Endodermal cell (in vitro differentiated cells): Measurements from ENCODE around the gene INPP5E. TPM values are rescaled to one million over a fixed set of nuclear protein-coding genes. Genes with fewer than 3 reads are reported as not detected.
"Not testable (repeated sequence)": the region's sequence is repeated elsewhere in the genome, so short reads cannot be mapped to it uniquely, and the experiment has no call there.

Experiments used
- DNase-seq: peaks from one replicate; pipeline ENCODE4 v3.0.0-alpha.2; 2017
- H3K27ac ChIP-seq: 2 replicates; pipeline ENCODE4 v1.5.1; 2013; ENCODE audit warnings: mild to moderate bottlenecking, low read depth, low read length, moderate library complexity
- H3K27me3 ChIP-seq: 2 replicates; pipeline ENCODE4 v1.6.1; 2013; ENCODE audit warnings: mild to moderate bottlenecking, low read length, moderate library complexity; ENCODE audit not compliant: insufficient read depth, control insufficient read depth, poor library complexity, severe bottlenecking
- H3K36me3 ChIP-seq: 2 replicates; pipeline ENCODE4 v1.7.0; 2013; ENCODE audit warnings: mild to moderate bottlenecking, low read length, moderate library complexity; ENCODE audit not compliant: control insufficient read depth, insufficient read depth
- H3K4me1 ChIP-seq: one replicate; pipeline ENCODE4 v1.7.0; 2013; ENCODE audit warnings: low read length; ENCODE audit not compliant: control insufficient read depth, insufficient read depth
- H3K4me3 ChIP-seq: 2 replicates; pipeline ENCODE4 v1.5.1; 2013; ENCODE audit warnings: mild to moderate bottlenecking, low read length, moderate library complexity
- H3K9ac ChIP-seq: 2 replicates; pipeline ENCODE4 v1.6.1; 2013; ENCODE audit warnings: mild to moderate bottlenecking, low read length, moderate library complexity; ENCODE audit not compliant: poor library complexity, severe bottlenecking; ENCODE audit errors: extremely low read depth
- H3K9me3 ChIP-seq: 2 replicates; pipeline ENCODE4 v1.6.1; 2013; ENCODE audit warnings: mild to moderate bottlenecking, low read length, moderate library complexity; ENCODE audit not compliant: control insufficient read depth
- H3K27ac Mint-ChIP-seq: 2 replicates; pipeline ENCODE4 v1.8.0; 2020; ENCODE audit warnings: mixed read lengths
- H3K27me3 Mint-ChIP-seq: 2 replicates; pipeline ENCODE4 v1.8.0; 2021; ENCODE audit warnings: mild to moderate bottlenecking, mixed read lengths; ENCODE audit not compliant: insufficient read depth
- H3K36me3 Mint-ChIP-seq: 2 replicates; pipeline ENCODE4 v1.8.0; 2020; ENCODE audit warnings: low read depth, mixed read lengths
- H3K4me1 Mint-ChIP-seq: 2 replicates; pipeline ENCODE4 v1.8.0; 2020; ENCODE audit warnings: mixed read lengths
- H3K4me3 Mint-ChIP-seq: 2 replicates; pipeline ENCODE4 v1.8.0; 2020; ENCODE audit warnings: mild to moderate bottlenecking, moderate library complexity, mixed read lengths
- H3K9me3 Mint-ChIP-seq: 2 replicates; pipeline ENCODE4 v1.8.0; 2020; ENCODE audit warnings: mild to moderate bottlenecking, mixed read lengths
- WGBS, 2 experiments: methylation state at CpG; one replicate each; pipeline versions ENCODE4 v1.1.5 to v1.1.7; 2013; ENCODE audit warnings: missing lambda C conversion rate in 2 of 2, mixed read lengths in 1 of 2; ENCODE audit not compliant: insufficient coverage in 1 of 2, insufficient read length in 1 of 2; 5-methylcytosine and 5-hydroxymethylcytosine counted together
- total RNA-seq, 2 donors: library from RNA; stranded (reverse); fragmentation: NEBNext Ultra II Directional in 1 of 2; extraction: Animal tissue kit (Norgen Biotek cat#: 25700) in 1 of 2; gene quantifications; 2 replicates in 1 of 2; 3 replicates in 1 of 2; pipeline ENCODE4 v1.2.1, GENCODE V29; 2021
- TF ChIP-seq, protein P1 (sequence below): fragments of 200-600 bp; sonication (generic); conservative IDR thresholded peaks from 2 replicates; pipeline ENCODE4 v1.5.0; 2021; ENCODE audit warnings: antibody characterized with exemption, mild to moderate bottlenecking

Gene INPP5E
- total RNA-seq, 2 donors from 2014 or later = 30.8 to 34.7 TPM

DNA sequence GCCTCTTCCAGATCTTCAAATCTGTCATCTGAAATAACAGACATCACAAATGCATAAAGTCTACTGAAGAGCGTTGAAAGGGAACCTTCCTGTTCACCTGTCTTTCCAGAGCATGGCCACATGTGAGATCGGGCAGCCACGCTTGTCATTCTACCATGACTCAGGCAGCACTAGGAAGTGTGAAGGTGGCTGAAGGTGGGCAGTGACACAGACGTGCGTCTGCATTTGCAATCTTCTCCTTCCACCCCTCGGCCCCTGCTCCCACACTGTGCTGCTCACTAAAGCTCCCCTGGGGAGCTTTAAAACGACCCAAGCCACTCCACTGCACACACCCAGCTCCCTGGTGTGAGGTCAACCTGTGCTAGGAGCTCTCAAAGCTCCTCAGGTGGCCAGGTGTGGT lies 31.7 kb downstream of the INPP5E start:
- TF ChIP-seq, protein P1, sequence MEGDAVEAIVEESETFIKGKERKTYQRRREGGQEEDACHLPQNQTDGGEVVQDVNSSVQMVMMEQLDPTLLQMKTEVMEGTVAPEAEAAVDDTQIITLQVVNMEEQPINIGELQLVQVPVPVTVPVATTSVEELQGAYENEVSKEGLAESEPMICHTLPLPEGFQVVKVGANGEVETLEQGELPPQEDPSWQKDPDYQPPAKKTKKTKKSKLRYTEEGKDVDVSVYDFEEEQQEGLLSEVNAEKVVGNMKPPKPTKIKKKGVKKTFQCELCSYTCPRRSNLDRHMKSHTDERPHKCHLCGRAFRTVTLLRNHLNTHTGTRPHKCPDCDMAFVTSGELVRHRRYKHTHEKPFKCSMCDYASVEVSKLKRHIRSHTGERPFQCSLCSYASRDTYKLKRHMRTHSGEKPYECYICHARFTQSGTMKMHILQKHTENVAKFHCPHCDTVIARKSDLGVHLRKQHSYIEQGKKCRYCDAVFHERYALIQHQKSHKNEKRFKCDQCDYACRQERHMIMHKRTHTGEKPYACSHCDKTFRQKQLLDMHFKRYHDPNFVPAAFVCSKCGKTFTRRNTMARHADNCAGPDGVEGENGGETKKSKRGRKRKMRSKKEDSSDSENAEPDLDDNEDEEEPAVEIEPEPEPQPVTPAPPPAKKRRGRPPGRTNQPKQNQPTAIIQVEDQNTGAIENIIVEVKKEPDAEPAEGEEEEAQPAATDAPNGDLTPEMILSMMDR = no peak
- no peak for DNase-seq
- no peaks in the 10 kb centered on the region for H3K27me3 Mint-ChIP-seq
- peaks cover 20% of the 10 kb centered on the region for H3K4me1 Mint-ChIP-seq
- H3K27ac Mint-ChIP-seq = no peak overlapping the region
- Histone ChIP-seq H3K27ac (no peak overlapping the region), H3K9me3 (no peaks in the 10 kb centered on the region), H3K4me1 (peaks cover 5% of the 10 kb centered on the region), H3K4me3 (no peak overlapping the region), H3K27me3 (no peaks in the 10 kb centered on the region), H3K9ac (no peak overlapping the region), H3K36me3 (peaks cover 51% of the 10 kb centered on the region)
- H3K36me3 Mint-ChIP-seq = peaks cover 53% of the 10 kb centered on the region
- H3K9me3 Mint-ChIP-seq = no peaks in the 10 kb centered on the region
- WGBS, 2 experiments = 95 to 100% methylated on average over 2 to 7 of the region's 7 CpGs
- peak overlapping the region; percentile 88 for H3K4me3 Mint-ChIP-seq

DNA sequence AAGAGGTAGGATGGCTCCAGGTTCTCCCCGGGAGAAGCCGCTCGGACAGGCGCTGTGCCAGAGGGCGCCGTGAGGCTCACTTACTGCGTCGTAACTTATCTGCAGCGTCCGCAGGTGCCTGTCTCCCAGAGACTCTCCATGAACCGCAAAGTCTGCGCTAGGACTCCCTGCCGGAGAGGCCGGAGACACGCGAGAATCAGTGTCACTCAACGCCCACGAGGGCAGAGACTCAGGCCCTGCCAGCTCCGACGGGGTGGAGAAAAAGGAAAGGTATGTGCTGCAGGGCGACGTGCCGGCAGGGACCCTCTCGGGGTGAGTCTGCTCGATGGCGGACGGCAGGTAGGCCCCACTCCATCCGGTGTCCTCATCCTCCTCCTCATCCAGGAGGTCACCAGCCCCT lies 32.6 kb downstream of the INPP5E start:
- not testable (repeated sequence) for H3K9me3 Mint-ChIP-seq, H3K27me3 ChIP-seq, H3K4me3 ChIP-seq, H3K9ac ChIP-seq, H3K4me1 ChIP-seq, H3K27me3 Mint-ChIP-seq, H3K9me3 ChIP-seq, H3K27ac Mint-ChIP-seq, H3K27ac ChIP-seq, DNase-seq, H3K4me3 Mint-ChIP-seq
- H3K36me3 ChIP-seq = peaks cover 50% of the 10 kb centered on the region
- peaks cover 20% of the 10 kb centered on the region for H3K4me1 Mint-ChIP-seq
- 95 to 96% methylated on average over 19 to 28 of the region's 28 CpGs for WGBS, 2 experiments
- H3K36me3 Mint-ChIP-seq = peaks cover 51% of the 10 kb centered on the region

DNA sequence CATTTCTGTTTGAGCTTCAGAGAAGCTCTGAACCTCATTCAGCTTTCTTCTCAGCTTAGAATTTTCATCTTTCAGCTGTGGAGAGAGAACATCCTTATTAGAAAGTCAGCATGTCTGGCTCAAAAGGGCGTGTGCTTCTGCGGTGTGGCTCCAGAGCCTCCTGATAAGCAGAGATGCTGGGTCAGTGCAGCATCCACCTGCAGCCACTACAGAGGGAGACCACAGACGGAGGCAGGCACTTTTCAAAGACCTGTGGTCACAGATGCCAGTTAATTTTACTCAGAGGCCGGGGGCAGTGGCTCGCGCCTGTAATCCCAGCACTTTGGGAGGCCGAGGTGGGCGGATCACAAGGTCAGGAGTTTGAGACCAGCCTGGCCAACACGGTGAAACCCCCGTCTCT lies 33.7 kb downstream of the INPP5E start:
- H3K27ac ChIP-seq, H3K4me3 Mint-ChIP-seq, H3K9me3 ChIP-seq, H3K4me1 ChIP-seq, H3K9ac ChIP-seq, H3K27me3 Mint-ChIP-seq, H3K9me3 Mint-ChIP-seq, H3K27ac Mint-ChIP-seq, DNase-seq, H3K27me3 ChIP-seq, H3K4me3 ChIP-seq: not testable (repeated sequence)
- peaks cover 47% of the 10 kb centered on the region for H3K36me3 ChIP-seq
- Mint-ChIP-seq H3K36me3 (peaks cover 49% of the 10 kb centered on the region), H3K4me1 (peaks cover 12% of the 10 kb centered on the region)
- 92 to 96% methylated on average over 4 to 10 of the region's 10 CpGs for WGBS, 2 experiments

DNA sequence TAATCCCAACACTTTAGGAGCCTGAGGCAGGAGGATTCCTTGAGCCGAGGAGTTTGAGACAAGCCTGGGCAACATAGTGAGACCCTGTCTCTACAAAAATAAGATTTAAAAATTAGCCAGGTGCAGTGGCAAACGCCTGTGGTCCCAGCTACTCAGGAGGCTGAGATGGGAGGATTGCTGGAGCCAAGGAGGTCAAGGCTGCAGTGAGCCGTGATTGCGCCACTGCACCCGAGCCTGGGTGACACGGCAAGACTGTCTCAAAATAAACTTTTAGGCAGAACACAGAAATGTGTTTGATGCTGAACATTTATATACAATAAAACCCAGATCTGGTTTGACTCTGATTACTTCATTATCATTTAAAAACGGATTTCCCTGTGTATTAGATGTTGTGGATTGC lies 34.2 kb downstream of the INPP5E start:
- no peak for DNase-seq
- Histone ChIP-seq H3K27me3 (no peaks in the 10 kb centered on the region), H3K4me1 (no peaks in the 10 kb centered on the region), H3K27ac (no peak overlapping the region), H3K9me3 (no peaks in the 10 kb centered on the region), H3K36me3 (peaks cover 47% of the 10 kb centered on the region), H3K9ac (no peak overlapping the region), H3K4me3 (no peak overlapping the region)
- Mint-ChIP-seq H3K9me3 (no peaks in the 10 kb centered on the region), H3K27me3 (no peaks in the 10 kb centered on the region), H3K27ac (no peak overlapping the region), H3K4me3 (no peak overlapping the region), H3K4me1 (peaks cover 12% of the 10 kb centered on the region), H3K36me3 (peaks cover 49% of the 10 kb centered on the region)
- WGBS, 2 experiments = 93 to 95% methylated on average over 6 to 7 of the region's 7 CpGs
- TF ChIP-seq, protein P1 = no peak
